HG03521 (cell line): ENCODE measurements around the gene NUDT19.
"Not testable (repeated sequence)": the region's sequence is repeated elsewhere in the genome, so short reads cannot be mapped to it uniquely, and the experiment has no call there.

Experiments
- ATAC-seq: cut with Tn5 transposase; IDR thresholded peaks from one replicate; pipeline ENCODE4 v1.9.1; 2021; ENCODE audit warnings: mild to moderate bottlenecking, moderate library complexity; ENCODE audit not compliant: unreplicated experiment

Gene NUDT19

DNA sequence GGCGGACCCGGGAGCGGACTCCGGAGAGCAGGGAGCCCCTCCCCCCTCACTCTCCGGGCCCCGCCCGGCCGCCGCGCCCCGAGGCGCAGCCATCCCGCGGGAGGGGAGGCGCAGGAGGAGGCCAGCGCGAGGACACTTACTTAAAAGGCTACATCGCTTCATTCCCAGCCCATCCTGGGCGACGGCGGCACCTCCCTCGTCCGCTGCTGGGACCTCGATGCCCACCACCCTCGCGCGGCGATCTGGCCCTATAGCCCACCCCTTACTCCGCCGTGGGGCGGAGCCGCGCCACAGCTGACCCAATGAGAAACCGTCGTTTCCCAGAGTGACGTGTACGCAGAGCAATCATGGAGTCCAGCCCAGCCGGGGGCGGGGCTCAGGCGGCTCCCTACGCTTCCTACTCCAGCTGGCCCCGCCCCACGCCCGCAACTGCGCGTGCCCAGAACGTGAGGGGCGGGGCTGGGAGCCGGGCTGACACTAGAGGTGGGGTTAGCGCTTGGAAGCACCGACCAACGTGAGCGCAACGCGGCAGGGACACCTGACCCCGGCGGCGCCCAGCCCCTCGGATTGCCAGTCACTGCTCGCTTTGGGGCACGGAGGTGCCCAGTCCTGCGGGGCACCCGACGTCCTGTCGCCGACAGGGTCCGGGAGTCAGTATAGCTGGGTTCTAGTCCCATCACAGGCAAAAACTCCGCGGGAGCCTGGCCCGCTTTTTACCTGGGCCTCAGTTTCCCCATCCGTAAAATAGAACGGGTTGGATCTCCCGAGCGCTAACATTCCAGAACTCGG is 16.5 kb upstream of the NUDT19 start, which contains the start of gene ANKRD27:
TSS of gene ANKRD27 (minus strand) at position 250 of the 789 bp plus-strand sequence. CDS start 16,165 bp downstream, outside the sequence.
- peak; percentile 95 for ATAC-seq

- ATAC-seq: no peak
Measured at GRCh38 chr19:32675720-32676185, 15.9 kb upstream of the NUDT19 start, which contains the start of gene RGS9BP. Gene RGS9BP (plus strand): TSS chr19:32675848. CDS start chr19:32676264, 416 bp downstream.

DNA sequence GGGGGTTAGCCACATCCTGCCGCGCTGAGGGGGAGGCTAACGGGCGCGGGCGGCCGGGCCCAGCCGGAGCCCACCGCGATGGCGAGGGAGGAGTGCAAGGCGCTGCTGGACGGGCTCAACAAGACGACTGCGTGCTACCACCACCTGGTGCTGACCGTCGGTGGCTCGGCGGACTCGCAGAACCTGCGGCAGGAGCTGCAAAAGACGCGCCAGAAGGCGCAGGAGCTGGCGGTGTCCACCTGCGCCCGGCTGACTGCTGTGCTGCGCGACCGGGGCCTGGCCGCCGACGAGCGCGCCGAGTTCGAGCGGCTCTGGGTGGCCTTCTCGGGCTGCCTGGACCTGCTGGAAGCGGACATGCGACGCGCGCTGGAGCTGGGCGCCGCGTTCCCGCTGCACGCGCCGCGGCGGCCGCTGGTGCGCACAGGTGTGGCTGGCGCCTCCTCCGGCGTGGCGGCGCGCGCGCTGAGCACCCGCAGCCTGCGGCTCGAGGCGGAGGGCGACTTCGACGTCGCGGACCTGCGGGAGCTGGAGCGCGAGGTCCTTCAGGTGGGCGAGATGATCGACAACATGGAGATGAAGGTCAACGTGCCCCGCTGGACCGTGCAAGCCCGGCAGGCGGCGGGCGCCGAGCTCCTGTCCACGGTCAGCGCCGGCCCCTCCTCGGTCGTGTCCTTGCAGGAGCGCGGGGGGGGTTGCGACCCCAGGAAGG is 15.3 kb upstream of the NUDT19 start:
- ATAC-seq: no peak

DNA sequence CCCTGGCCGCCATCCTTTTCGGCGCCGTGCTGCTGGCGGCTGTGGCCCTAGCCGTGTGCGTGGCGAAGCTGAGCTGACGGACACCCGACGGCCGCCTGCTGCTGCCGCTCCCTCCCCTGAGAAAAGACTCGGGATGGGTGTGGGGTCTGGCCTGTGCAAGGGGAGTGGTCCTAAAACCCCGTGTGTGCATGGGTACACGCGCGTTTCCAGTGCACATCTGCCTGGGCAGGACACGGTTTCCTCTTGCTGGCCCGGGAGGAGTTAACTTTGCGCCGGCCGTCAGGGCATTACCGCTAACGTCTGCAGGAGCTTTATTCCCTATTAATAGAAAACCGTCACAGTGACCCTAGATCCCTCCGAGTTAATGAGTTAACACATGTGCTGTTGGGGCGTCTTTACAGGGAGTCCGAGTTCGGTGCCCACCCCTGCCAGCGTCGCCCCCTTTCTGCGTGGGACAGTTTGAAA is 14.7 kb upstream of the NUDT19 start:
- ATAC-seq: no peak

- no peak for ATAC-seq
Measured at GRCh38 chr19:32677657-32678056, 14.0 kb upstream of the NUDT19 start.

- ATAC-seq: no peak
Measured at GRCh38 chr19:32680986-32681385, 10.6 kb upstream of the NUDT19 start.

DNA sequence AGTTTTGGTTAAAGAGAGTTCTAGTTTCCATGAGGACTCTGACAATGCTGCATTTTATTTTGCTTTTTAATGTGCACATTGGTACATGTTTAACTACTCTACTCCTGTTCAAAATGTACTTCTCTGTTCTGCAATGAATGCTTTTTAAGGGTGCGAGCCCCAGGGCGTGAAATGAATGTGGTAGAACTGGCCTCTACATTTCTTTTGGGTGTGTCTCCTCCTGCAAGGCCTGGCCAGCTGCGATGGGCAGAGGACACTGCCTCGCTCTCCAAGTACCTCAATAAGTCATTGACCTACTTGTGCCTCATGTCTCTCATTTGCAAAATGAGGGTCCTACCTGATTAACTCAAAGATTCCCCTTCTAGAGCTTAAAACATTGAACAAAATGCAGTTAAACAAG is 9.3 kb upstream of the NUDT19 start:
- ATAC-seq: no peak

DNA sequence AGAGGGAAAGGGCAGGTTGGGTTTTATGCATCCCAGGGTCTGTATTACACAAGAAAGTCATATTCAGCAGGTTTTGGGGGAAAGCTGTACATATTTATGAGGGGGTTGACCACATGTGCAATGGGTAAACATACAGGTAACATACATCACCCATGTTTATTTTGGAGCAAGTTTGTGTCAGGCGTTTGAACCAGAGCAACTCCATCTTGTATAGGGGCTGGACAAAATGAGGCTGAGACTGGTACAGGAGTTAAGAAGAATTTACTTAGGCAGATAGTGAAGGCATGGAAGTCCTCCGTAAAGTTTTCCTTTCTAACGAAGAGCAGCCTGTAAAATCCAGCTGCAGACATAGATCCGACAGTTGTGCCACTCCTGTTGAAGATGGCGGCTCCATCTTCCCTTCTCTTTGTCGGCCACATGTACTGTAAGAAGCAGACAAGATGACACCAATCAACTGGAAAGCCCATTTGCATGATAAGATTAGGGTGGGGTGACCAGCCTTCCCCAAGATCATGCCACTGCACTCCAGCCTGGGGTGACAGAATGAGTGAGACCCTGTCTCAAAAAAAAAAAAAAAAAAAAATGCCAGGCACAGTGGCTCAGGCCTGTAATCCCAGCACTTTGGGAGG is 4.7 kb upstream of the NUDT19 start:
- ATAC-seq: no peak

- no peak for ATAC-seq
Measured at GRCh38 chr19:32687681-32688080, 3.9 kb upstream of the NUDT19 start.

GRCh38 chr19:32688311-32688710 is 3.3 kb upstream of the NUDT19 start:
- ATAC-seq: no peak

GRCh38 chr19:32691952-32692726 is 518 bp downstream of the NUDT19 start:
- peak; percentile 51 for ATAC-seq

DNA sequence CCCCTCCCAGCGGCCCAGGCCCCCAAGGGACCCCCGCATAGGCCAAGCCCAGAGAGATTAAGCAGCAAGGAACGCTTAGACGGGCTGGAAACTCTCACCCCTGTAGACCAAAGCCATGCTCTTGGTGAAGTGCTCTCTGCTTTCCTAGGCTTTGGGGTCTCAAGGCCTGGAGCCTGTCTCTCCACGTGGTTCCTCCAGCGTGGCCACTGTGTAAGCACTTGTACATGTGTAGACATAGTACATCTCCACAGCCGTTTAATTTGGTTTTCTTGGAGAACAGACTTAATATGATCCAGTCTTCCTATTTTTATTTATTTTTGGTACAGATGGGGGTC is 1.1 kb downstream of the NUDT19 start:
- ATAC-seq: no peak

GRCh38 chr19:32693151-32694108 is 1.8 kb downstream of the NUDT19 start:
- not testable (repeated sequence) for ATAC-seq

DNA sequence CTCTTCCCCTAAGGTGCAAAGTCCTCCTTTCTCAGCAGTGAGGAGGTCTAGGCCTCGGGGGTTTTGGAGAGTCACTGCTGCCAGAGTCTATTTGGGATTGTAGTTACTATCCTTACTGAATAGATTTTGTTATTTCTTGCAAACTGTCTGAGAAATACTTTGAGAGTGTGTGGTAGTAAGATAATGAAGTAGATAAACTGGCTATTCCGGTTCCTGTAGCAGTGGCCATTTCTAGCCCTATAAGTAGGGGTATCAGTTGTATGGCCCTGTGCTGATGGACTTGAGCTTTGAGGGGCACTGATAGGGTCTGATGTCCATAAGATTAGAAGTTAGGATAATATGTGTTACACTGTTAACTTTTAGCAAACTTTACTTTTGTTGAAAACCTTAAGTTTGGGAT is 2.7 kb downstream of the NUDT19 start:
- not testable (repeated sequence) for ATAC-seq

DNA sequence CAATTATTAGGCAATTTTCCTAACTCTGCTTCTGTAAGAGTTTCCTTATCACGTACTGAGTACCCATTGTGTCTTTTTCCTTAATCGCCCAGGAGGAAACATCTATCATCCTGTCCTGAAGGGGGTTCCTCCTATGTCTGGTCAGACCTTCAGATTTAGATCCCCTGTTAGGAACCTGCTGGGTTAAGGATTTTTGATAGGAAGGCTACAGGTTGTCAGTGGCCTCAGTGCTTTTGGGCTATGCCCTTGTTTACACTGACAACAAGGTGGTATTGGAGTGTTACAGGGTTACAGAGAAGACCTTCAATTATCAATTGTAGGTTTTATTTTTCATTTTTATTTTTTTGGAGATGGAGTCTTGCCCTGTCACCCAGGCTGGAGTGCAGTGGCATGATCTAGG is 3.2 kb downstream of the NUDT19 start:
- ATAC-seq: not testable (repeated sequence)

GRCh38 chr19:32695506-32695905 is 3.9 kb downstream of the NUDT19 start:
- not testable (repeated sequence) for ATAC-seq

DNA sequence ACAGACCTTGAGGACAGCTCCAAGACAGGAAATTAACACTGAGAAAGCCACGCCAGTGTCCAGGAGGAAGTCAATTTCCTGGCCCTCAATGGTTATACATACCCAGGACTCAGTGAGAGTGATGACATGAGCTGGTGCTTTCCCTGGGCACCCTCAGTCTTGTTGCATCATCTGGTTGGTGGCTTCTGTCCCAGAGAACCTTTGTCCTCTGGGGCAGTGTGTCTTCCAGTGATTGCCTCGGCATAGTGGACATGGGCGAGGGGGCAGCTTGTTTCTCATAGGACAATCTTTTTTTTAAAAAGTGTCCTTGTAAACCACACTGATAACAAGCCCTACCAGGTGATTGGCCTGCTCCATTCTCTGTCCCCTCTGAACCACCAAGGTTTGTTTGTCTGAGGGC is 5.2 kb downstream of the NUDT19 start:
- ATAC-seq: not testable (repeated sequence)

GRCh38 chr19:32700129-32700528 is 8.5 kb downstream of the NUDT19 start:
- not testable (repeated sequence) for ATAC-seq

- ATAC-seq: no peak
Measured at GRCh38 chr19:32702010-32702409, 10.4 kb downstream of the NUDT19 start.
